Midbrain (tissue), 1 donor: ENCODE data around the gene LRRC63.

Source experiments
- DNase-seq: peaks from one replicate; lab custom pipeline; 2025; lab: John Stamatoyannopoulos, UW

LRRC63 gene

DNA sequence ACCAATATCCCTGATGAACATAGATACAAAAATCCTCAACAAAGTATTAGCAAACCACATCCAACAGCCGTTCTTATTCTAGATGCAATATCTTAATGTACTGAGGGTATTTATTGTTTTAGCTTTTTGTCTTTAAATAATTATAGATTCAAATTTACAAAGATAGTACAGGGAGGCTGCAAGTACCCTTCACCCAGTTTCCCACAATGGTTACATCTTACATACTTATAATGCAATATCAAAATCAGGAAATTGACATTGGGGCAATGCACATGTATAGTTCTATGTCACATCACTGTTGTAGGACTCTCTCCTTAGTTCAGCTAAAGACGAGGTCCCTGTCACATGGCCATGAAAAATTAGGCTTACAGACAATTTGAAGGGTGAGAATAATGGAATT, 99.5 kb downstream of the LRRC63 start:
- DNase-seq = no peak

- DNase-seq = no peak
These were observed 101.3 kb downstream of the LRRC63 start for GRCh38 chr13:46313024-46313423.

- no peak for DNase-seq
These were observed 101.9 kb downstream of the LRRC63 start for GRCh38 chr13:46313432-46314257.

DNA sequence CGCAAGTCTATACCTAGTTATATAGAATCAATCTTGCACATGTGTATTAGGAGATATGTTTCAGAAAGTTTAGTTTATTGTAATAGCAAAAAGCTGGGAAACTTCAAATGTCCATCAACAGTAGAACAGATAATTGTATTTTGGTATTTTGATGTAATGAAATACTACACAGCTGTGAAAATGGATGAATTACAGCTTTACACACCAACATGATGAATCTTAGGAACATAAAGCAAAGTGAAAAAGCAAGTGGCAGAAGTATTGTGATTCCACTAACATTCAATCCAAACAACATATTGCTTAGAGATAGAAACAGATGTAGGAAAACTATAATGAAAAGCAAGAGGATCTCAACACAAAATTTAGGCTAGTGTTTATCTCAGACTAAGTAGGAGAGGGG, 102.9 kb downstream of the LRRC63 start:
- DNase-seq = no peak

DNA sequence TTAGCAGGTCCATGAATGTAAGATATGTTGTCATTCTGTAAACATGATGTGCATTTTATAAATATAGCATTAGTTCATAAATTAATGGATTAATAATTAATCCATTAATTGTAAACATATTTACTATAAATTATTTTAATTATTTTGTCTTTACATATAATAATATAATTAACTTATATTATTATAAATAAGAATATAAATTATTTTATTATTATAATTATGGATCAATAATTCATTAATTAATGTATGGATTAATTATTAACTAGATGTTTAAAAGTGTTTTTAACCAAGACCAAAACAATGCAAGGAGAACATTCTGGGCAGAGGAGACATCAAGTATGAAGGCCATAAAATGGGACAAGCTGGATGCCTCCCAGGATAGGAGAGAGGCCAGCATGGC, 103.3 kb downstream of the LRRC63 start:
- no peak for DNase-seq

DNA sequence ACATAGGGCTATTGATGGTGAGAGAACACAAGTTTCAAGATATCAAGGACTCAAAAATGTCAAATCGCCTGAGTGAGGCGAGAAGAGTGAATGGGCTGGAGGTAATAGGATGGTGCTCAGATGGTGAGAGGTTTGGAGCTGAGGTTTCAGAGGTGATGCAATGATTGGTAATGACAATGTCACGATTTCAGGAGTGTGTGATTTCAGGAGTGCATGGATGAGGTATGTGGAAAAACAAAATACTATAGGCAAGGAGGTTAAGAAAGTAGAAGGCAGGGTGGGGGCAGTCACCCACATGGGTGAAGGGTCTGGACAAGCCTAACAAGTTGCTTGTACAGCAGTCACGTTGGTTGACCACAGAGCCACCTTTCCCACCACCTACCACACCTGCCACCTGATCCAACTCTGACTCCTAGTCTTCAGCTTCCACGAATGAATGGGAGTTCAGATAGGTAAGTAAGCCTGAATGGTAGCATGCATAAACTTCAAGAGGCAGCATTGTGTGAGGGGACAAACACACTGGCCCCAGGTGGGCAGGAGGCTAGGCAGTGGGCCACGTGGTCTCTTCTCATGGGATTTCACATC, 103.9 kb downstream of the LRRC63 start:
- no peak for DNase-seq

GRCh38 chr13:46317120-46317519, 105.4 kb downstream of the LRRC63 start:
- no peak for DNase-seq

- DNase-seq = no peak
These were observed 107.3 kb downstream of the LRRC63 start for GRCh38 chr13:46318986-46319385.

GRCh38 chr13:46320406-46320805, 108.7 kb downstream of the LRRC63 start:
- DNase-seq = no peak

DNA sequence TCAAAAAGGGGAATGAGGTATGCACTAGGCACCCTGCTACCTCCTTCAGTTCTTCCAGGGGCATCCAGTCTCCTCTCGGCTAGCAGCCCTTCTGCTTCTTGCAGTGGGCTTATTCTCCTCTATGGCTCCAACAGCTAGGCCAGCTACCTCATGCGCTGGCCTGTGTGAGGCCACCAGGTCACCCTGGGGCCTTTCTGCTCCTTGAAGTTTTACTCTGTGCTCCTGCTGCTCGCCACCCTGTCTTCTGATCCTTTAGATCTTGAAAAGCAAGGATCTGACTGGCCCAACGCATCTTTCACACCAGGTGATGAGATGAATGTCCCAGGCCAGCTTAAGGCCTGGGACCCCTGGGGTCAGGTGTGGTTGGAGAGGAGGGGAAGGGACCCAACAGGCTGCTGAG, 109.1 kb downstream of the LRRC63 start:
- DNase-seq = no peak

DNA sequence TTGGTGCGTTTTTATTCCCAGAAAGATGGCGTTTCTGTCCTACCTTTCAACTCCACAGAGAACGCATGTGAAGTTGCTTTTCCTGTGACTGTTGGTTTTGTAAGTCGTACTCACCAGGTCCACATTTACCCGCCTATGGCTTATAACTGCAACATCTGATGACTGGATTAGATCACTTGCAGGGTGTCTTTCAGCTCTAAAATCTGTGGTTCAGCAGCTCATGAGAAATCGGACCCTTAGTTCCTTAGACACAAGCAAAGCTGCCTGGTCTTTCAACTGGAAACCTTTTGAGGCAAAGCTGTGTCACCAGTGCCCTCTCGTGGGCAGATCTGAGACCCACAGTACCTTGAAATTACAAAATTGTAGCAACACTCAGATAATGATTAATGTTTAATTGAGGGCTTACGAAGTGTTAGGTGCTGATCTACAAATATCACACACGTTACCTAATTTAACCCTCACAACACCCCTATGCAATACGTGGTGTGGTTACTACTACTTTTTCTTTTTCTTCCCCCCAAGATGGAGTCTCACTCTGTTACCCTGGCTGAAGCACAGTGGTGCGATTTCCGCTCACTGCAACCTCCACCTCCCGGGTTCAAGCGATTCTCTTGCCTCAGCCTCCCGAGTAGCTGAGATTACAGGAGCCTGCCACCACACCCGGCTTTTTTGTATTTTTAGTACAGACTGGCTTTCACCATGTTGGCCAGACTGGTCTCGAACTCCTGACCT, 109.9 kb downstream of the LRRC63 start:
- DNase-seq = peak; percentile 63

GRCh38 chr13:46324976-46325375, 113.2 kb downstream of the LRRC63 start:
- no peak for DNase-seq
